Tibial artery (tissue), 4 donors: ENCODE measurements around the gene CAMK1G.

Source experiments
- DNase-seq, 2 donors: peaks; one replicate each; pipeline ENCODE4 v3.0.0-alpha.2; 2019
- H3K27ac ChIP-seq, 2 donors: fragments of 200-600 bp; sonication (generic) in 1 of 2; 1 replicate in 1 of 2; 2 replicates in 1 of 2; pipeline ENCODE4 v1.5.1; 2018 to 2019; ENCODE audit warnings: mild to moderate bottlenecking in 1 of 2
- H3K27me3 ChIP-seq, 2 donors: fragments of 200-600 bp; sonication (generic) in 1 of 2; one replicate each; pipeline versions ENCODE4 v1.5.1 to v1.6.0; 2016 to 2019
- H3K36me3 ChIP-seq, 3 donors: fragments of 200-600 bp; sonication (generic) in 2 of 3; one replicate each; pipeline ENCODE4 v1.5.1; 2016 to 2019; ENCODE audit warnings: mild to moderate bottlenecking in 2 of 3
- H3K4me1 ChIP-seq, 4 donors: fragments of 200-600 bp; sonication (generic) in 2 of 4; 1 replicate in 3 of 4; 2 replicates in 1 of 4; pipeline ENCODE4 v1.5.1; 2016 to 2019
- H3K4me3 ChIP-seq, 2 donors: fragments of 200-600 bp; sonication (generic) in 1 of 2; 1 replicate in 1 of 2; 2 replicates in 1 of 2; pipeline ENCODE4 v1.5.1; 2018 to 2019; ENCODE audit warnings: mild to moderate bottlenecking in 2 of 2
- H3K9me3 ChIP-seq, 3 donors: fragments of 200-600 bp; sonication (generic) in 1 of 3; one replicate each; pipeline ENCODE4 v1.5.1; 2016 to 2019
- intact Hi-C: fragments of 100-400 bp; cut with DNase I; formaldehyde crosslinking; loops from one replicate; pipeline ENCODE4 v1.15.0; 2023; ENCODE audit warnings: low total_unique reads
- TF ChIP-seq, protein P1 (sequence below), 2 experiments: fragments of 200-600 bp in 1 of 2; fragments of 450-650 bp in 1 of 2; IDR thresholded peaks; one replicate each; pipeline ENCODE4 v1.5.1; 2017 to 2019; ENCODE audit warnings: antibody characterized with exemption in 2 of 2, mild to moderate bottlenecking in 1 of 2, moderate library complexity in 1 of 2

CAMK1G gene

DNA sequence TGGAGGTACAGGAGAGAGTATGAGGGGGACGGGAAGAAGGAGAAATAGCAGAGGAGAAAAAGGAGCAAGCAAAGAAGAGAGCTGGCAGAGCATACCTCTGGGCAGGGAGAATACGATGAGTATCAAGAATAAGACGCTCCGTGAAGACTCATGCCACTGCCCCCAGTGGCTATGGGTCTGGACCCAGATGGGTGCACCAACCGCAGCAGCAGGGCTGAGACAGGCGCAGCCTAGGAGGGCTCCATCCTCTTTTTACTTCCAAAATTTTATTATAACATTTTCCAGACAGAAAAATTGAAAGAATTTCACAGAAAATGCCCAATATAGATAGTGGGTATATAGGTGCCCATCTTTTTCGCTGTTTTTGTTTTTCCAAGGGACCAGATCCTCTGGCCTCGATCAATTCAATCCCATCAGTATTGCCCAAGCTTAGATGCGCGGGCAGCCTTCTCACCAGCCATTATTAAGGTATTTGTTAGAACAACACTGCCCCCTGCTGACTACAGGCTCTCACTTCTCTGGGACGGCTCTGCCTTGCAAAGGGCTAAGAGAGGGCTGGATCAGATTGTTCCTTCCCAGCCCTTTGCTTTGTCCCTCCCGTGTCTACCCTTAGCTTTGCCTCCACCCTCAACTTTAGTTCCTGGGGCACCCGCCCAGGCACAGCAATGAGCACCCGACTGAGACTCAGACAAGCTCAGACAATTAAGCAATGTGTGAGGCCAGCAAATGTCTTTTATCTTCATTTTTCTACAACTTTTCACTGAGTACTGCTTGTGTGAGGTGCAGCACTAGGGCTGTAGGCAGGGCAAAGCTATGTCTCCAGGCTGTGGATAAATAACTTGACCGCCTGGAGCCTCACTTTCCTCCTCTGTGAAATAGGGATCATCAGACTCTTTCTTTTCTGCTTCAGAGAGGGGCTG is 17.5 kb upstream of the CAMK1G start:
- H3K27me3 ChIP-seq, result peaks cover 0 to 33% of the 10 kb centered on the region in 2 donors
- TF ChIP-seq, protein P1, sequence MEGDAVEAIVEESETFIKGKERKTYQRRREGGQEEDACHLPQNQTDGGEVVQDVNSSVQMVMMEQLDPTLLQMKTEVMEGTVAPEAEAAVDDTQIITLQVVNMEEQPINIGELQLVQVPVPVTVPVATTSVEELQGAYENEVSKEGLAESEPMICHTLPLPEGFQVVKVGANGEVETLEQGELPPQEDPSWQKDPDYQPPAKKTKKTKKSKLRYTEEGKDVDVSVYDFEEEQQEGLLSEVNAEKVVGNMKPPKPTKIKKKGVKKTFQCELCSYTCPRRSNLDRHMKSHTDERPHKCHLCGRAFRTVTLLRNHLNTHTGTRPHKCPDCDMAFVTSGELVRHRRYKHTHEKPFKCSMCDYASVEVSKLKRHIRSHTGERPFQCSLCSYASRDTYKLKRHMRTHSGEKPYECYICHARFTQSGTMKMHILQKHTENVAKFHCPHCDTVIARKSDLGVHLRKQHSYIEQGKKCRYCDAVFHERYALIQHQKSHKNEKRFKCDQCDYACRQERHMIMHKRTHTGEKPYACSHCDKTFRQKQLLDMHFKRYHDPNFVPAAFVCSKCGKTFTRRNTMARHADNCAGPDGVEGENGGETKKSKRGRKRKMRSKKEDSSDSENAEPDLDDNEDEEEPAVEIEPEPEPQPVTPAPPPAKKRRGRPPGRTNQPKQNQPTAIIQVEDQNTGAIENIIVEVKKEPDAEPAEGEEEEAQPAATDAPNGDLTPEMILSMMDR (IDR thresholded peaks at IDR 0.05), result peak; percentile 23 to 42
- intact Hi-C loops, result no loop called here
- H3K9me3 ChIP-seq, result no peaks in the 10 kb centered on the region
- no peak overlapping the region for H3K27ac ChIP-seq
- peak; percentile 71 to 79 for DNase-seq
- no peaks in the 10 kb centered on the region for H3K36me3 ChIP-seq
- no peak overlapping the region for H3K4me3 ChIP-seq
- H3K4me1 ChIP-seq, result no peaks in the 10 kb centered on the region

DNA sequence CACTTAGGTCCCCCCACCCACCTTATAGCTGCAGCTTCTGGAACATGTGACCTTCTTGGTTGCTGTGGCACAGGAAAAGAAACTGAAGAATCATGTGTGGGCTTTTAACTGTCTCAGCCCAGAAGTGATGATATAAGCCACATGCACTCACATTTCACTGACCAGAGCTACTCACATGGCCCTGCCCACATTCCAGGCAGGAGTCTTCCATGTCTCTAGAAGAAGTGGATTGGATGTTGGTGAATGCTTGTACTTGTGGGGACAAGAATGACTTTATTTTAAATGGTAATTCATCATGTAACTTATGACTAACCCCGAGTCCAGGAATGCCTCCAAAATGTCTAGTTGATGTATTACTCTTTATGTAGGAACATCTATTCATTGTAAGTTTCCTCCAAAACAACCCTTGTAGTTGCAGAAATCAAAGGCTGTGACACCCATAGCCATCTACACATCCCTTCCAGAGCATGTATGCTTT is 15.8 kb upstream of the CAMK1G start:
- Histone ChIP-seq H3K27me3 (peaks cover 0 to 34% of the 10 kb centered on the region in 2 donors), H3K36me3 (no peaks in the 10 kb centered on the region), H3K4me1 (no peaks in the 10 kb centered on the region), H3K4me3 (no peak overlapping the region), H3K9me3 (no peaks in the 10 kb centered on the region), H3K27ac (no peak overlapping the region)
- TF ChIP-seq, protein P1 (IDR thresholded peaks at IDR 0.05), result no peak
- DNase-seq, result no peak
- intact Hi-C loops, result no loop called here

DNA sequence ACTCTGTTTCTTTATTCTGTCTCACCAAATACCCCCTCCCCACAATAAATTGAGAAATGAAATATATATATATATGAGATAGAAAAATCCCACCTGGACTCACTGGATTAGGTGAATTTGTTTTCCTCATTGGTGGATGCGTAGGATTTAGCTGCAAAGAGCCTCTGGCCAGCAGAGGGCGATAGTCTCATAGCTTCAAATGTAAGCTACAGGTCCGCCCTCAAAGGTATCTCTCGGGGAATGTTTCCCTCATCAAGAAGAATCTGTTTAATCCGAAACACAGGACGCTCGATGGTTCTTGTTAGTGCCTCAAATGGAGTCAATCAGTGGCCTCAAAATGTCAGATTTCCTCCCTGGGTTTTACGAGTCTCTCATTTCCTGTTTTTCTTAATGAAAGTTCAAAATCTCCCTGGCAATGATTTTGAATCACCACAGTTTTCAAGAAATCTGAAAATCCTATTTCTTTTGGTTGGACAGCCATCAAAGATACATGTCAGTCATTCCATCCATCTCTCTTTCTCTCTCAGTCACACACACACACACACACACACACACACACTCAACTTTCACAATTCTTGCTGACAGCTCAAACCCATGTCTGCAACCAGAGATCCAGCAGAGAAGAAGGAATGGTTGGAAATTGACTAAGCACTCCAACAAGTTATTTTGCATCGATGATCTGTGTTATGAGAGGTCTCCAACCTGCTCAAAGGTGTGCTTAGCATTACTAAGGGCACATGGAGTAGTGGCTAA is 13.9 kb upstream of the CAMK1G start:
- TF ChIP-seq, protein P1 (IDR thresholded peaks at IDR 0.05), result peak; percentile 45 to 77
- no peak overlapping the region for H3K27ac ChIP-seq
- intact Hi-C loops, result loop anchor here (10.0 kb wide), 1 partner anchor 175 kb away; no protein-coding TSS in a partner anchor
- H3K36me3 ChIP-seq, result no peaks in the 10 kb centered on the region
- H3K4me3 ChIP-seq, result no peak overlapping the region
- H3K4me1 ChIP-seq, result no peaks in the 10 kb centered on the region
- no peaks in the 10 kb centered on the region for H3K9me3 ChIP-seq
- DNase-seq, result peak; percentile 72 to 73
- H3K27me3 ChIP-seq, result peaks cover 0 to 38% of the 10 kb centered on the region in 2 donors

DNA sequence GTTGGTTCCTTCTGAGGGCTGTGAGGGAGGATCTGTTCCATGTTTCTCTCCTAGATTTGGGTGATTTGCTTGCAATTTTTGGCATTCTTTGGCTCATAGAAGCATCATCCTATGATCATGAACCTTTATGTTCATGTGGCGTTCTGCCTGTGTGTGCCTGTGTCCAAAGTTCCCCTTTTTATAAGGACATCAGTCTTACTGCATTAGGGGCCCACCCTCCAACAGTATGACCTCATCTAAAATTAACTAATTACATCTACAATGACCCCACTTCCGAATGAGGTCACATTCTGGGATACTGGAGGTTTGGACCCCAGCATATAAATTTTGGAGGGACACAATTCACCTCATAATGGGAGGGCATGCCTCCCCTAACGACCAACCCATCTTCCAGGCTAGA is 12.8 kb upstream of the CAMK1G start:
- intact Hi-C loops, result loop anchor here (10.0 kb wide), 1 partner anchor 174 kb away; no protein-coding TSS in a partner anchor
- no peak overlapping the region for H3K27ac ChIP-seq
- no peaks in the 10 kb centered on the region for H3K9me3 ChIP-seq
- DNase-seq, result no peak
- TF ChIP-seq, protein P1 (IDR thresholded peaks at IDR 0.05), result no peak
- no peaks in the 10 kb centered on the region for H3K4me1 ChIP-seq
- peaks cover 0 to 34% of the 10 kb centered on the region in 2 donors for H3K27me3 ChIP-seq
- H3K36me3 ChIP-seq, result no peaks in the 10 kb centered on the region
- H3K4me3 ChIP-seq, result no peak overlapping the region

DNA sequence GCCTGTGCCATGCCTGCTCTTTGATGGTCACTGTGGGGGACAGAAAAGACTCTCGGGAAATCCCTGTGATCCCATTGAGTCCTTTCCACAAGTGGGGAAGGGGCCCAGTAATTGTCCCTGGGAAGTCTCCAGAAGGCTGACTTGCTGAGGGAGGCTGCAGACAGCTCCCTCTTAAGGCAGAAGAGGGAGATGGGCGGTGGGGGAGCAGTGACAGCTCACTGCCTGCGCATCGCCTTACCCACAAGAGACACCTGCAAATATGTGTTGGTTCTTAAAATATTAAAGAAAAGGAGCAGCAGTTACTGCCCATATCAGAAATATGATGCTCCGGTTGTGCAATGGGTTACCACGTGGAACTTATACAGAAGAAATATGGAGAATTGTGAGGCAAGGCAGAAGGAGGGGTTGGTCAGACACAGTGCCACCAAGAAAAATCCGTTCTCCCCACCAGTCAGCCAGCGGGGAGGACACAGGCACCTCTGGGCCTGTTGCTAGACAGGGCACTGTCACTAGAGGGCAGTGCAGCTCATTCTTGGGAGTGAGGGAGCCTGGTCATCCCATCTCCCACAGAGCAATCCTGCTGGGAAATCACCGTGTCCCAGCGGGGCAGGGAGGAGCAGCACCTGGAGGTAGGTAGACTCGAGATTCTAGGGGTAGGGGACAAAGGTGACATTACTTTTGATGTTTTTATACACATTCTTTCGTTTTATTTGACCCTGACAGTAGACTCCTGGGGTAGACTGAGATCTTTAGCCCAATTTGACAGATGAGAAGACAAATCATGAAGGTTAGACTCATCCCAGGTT is 6.9 kb upstream of the CAMK1G start:
- Histone ChIP-seq H3K9me3 (no peaks in the 10 kb centered on the region), H3K36me3 (no peaks in the 10 kb centered on the region), H3K27me3 (peaks cover 0 to 27% of the 10 kb centered on the region in 2 donors), H3K4me3 (no peak overlapping the region), H3K27ac (no peak overlapping the region), H3K4me1 (no peaks in the 10 kb centered on the region)
- peak; percentile 73 to 75 for DNase-seq
- TF ChIP-seq, protein P1 (IDR thresholded peaks at IDR 0.05), result peak; percentile 80 to 92
- intact Hi-C loops, result loop anchor here (2.0 to 10.0 kb wide), 2 partner anchors 112 to 168 kb away; no protein-coding TSS in a partner anchor
